NT2/D1 (cell line): ENCODE results near the gene BMP4.

Experiments used
- DNase-seq: peaks from one replicate; pipeline ENCODE4 v3.0.0-alpha.2; 2011; ENCODE audit warnings: low read depth, low spot score
- H3K27me3 ChIP-seq: 2 replicates; pipeline ENCODE4 v1.6.0; 2011; ENCODE audit warnings: mild to moderate bottlenecking; ENCODE audit not compliant: insufficient read length, insufficient read depth
- H3K36me3 ChIP-seq: 2 replicates; pipeline ENCODE4 v1.6.1; 2011; ENCODE audit warnings: mild to moderate bottlenecking, low read length, mixed read lengths; ENCODE audit not compliant: insufficient read depth, insufficient read length
- H3K4me1 ChIP-seq: 2 replicates; pipeline ENCODE4 v1.5.1; 2011; ENCODE audit not compliant: insufficient read depth, insufficient read length
- H3K4me3 ChIP-seq: 2 replicates; pipeline ENCODE4 v1.5.1; 2011; ENCODE audit warnings: low read depth; ENCODE audit not compliant: insufficient read length
- H3K9ac ChIP-seq: 2 replicates; pipeline ENCODE4 v1.6.0; 2011; ENCODE audit warnings: low read depth; ENCODE audit not compliant: insufficient read length
- H3K9me3 ChIP-seq: 2 replicates; pipeline ENCODE4 v1.5.1; 2011; ENCODE audit warnings: mild to moderate bottlenecking, low read length; ENCODE audit not compliant: insufficient read depth
- SUZ12 ChIP-seq: IDR thresholded peaks from 2 replicates; pipeline ENCODE4 v1.6.1; 2011; ENCODE audit not compliant: insufficient read length, insufficient read depth; ENCODE audit errors: extremely low read depth
- YY1 ChIP-seq: IDR thresholded peaks from 2 replicates; pipeline ENCODE4 v1.6.1; 2011; ENCODE audit not compliant: insufficient read length, insufficient read depth
- ZNF274 ChIP-seq: IDR thresholded peaks from 2 replicates; pipeline ENCODE4 v1.6.1; 2011; ENCODE audit warnings: mild to moderate bottlenecking, low read depth, low read length

The BMP4 gene

DNA sequence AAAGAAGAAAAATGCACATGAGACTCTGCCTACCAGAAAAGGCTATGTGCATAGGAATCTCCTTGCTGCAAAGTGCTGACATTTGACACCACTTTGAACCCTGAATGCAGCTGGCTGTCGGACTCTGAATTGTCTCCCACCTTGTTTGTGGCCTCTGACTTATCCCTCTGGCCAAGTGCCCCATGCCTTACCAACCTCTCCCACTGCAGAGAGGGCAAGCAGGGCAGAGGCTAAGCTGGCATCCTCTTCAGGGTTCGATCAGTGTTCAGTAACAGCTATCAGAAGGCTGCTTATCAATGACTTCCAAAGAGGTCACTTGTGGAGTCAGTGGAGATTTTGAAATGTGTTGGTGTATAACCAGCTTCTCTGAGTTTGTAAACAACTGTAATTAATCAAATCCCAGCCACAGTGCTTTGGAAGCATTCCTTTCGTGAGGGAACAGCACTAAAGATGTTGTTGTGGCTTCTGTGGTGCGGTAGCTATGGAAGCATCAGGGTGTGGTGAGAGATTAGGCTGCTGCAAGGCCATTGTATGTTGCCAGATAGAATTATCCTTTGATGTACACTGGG is 22.6 kb upstream of the BMP4 start:
- Histone ChIP-seq H3K9me3 (peaks cover 10% of the 10 kb centered on the region; the same call in 1 of the 2 replicates), H3K36me3 (no peaks in the 10 kb centered on the region), H3K4me1 (peaks cover 3% of the 10 kb centered on the region), H3K4me3 (no peak overlapping the region), H3K9ac (peak overlapping the region; percentile 24), H3K27me3 (no peaks in the 10 kb centered on the region)
- no peak for DNase-seq
- no peak for TF ChIP-seq YY1
- no peak for TF ChIP-seq ZNF274
- no peak for TF ChIP-seq SUZ12

- no peaks in the 10 kb centered on the region for H3K36me3 ChIP-seq
- H3K9me3 ChIP-seq: 0 out of 2 replicates have a peak, but pooled peaks cover under 1% of the 10 kb centered on the region
- no peak overlapping the region for H3K4me3 ChIP-seq
- peak overlapping the region; percentile 21 for H3K9ac ChIP-seq
- DNase-seq: no peak
- TF ChIP-seq SUZ12: no peak
- no peaks in the 10 kb centered on the region for H3K27me3 ChIP-seq
- H3K4me1 ChIP-seq: peaks cover 3% of the 10 kb centered on the region
These were observed 21.6 kb upstream of the BMP4 start for GRCh38 chr14:53978194-53978593.

DNA sequence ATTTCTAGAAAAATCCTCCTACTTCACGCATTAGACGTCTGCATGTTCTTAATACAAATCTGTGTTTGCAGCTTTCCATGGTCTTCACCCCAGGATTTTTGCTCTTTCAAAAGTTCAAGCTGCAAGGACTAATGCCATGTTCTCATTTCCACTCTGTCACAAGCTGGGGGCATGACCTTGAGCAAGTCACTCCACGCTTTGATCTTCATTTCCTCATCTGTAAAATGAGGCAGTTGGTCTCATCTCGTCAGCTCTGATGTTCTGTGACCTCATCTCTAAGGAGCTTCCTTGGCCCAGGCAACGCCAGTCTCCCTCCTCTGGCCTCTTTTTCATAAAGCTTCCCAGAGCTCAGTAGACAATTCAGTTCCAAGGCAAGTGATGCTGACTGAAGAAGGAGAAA is 18.8 kb upstream of the BMP4 start:
- no peak overlapping the region for H3K9ac ChIP-seq
- H3K27me3 ChIP-seq: no peaks in the 10 kb centered on the region
- H3K9me3 ChIP-seq: no peaks in the 10 kb centered on the region
- no peak overlapping the region for H3K4me3 ChIP-seq
- no peak for DNase-seq
- H3K4me1 ChIP-seq: no peaks in the 10 kb centered on the region
- H3K36me3 ChIP-seq: no peaks in the 10 kb centered on the region
- no peak for TF ChIP-seq SUZ12

- H3K27me3 ChIP-seq: no peaks in the 10 kb centered on the region
- H3K36me3 ChIP-seq: no peaks in the 10 kb centered on the region
- TF ChIP-seq ZNF274 (no peak), SUZ12 (no peak), YY1 (no peak)
- H3K4me3 ChIP-seq: no peak overlapping the region
- DNase-seq: no peak
- H3K9ac ChIP-seq: no peak overlapping the region
- peaks cover 4% of the 10 kb centered on the region for H3K4me1 ChIP-seq
- H3K9me3 ChIP-seq: no peaks in the 10 kb centered on the region
These were observed 14.9 kb upstream of the BMP4 start for GRCh38 chr14:53971521-53971920.

DNA sequence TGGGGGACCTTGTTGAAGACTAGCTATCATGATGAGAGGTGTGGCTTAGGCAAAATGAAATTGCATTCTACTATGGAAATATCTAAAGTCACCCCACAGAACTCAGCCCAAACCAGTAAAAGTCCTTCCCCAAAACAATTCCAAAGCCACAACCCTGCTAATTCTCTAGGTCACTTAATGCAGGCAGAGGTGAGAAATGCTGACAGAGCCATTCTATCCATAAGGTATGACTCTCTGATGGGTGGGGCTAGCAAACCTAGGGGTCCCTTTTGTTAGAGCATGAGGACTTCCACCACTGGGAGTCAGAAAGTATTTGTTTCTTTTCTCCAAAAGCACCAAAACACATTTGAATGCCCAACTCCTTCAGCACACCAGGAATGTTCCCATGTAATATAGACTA is 12.7 kb upstream of the BMP4 start:
- no peak overlapping the region for H3K9ac ChIP-seq
- peaks cover 4% of the 10 kb centered on the region for H3K4me1 ChIP-seq
- H3K9me3 ChIP-seq: no peaks in the 10 kb centered on the region
- TF ChIP-seq SUZ12 (no peak), YY1 (no peak), ZNF274 (no peak)
- no peaks in the 10 kb centered on the region for H3K36me3 ChIP-seq
- no peaks in the 10 kb centered on the region for H3K27me3 ChIP-seq
- no peak overlapping the region for H3K4me3 ChIP-seq
- no peak for DNase-seq

DNA sequence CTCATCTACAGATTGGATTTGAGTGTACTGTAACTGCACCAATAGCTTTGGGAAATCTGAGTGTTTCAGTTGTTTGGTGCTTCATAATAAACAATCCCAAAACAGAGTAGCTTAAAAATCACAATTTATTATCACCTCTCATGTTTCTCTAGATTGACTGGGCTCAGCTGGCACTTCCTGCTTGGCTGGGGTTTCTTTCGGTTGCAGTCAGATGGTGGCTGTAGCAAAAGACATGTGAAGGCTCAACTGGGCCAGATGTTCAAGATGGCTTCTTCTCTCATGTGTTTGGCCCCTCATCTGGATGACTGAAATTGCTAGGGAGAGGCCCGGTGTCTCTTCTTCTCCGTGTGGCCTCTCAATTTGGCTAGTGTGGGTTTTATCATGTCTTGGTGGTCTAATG is 12.1 kb upstream of the BMP4 start:
- Histone ChIP-seq H3K9ac (no peak overlapping the region), H3K4me3 (no peak overlapping the region), H3K4me1 (peaks cover 4% of the 10 kb centered on the region), H3K9me3 (no peaks in the 10 kb centered on the region), H3K36me3 (no peaks in the 10 kb centered on the region), H3K27me3 (no peaks in the 10 kb centered on the region)
- no peak for DNase-seq
- TF ChIP-seq YY1: no peak

GRCh38 chr14:53967606-53968005 is 11.0 kb upstream of the BMP4 start:
- peaks cover 4% of the 10 kb centered on the region for H3K4me1 ChIP-seq
- TF ChIP-seq ZNF274: no peak
- no peak for TF ChIP-seq YY1
- TF ChIP-seq SUZ12: no peak
- DNase-seq: no peak
- H3K36me3 ChIP-seq: no peaks in the 10 kb centered on the region
- H3K27me3 ChIP-seq: no peaks in the 10 kb centered on the region
- no peaks in the 10 kb centered on the region for H3K9me3 ChIP-seq
- H3K9ac ChIP-seq: no peak overlapping the region
- H3K4me3 ChIP-seq: no peak overlapping the region

- H3K36me3 ChIP-seq: no peaks in the 10 kb centered on the region
- H3K4me3 ChIP-seq: no peak overlapping the region
- no peak for DNase-seq
- H3K9ac ChIP-seq: no peak overlapping the region
- peaks cover 6% of the 10 kb centered on the region for H3K4me1 ChIP-seq
- H3K9me3 ChIP-seq: no peaks in the 10 kb centered on the region
- H3K27me3 ChIP-seq: no peaks in the 10 kb centered on the region
- TF ChIP-seq ZNF274 (no peak), SUZ12 (no peak), YY1 (no peak)
These were observed 7.6 kb upstream of the BMP4 start for GRCh38 chr14:53964249-53964648.
